Tibial artery (tissue), 4 donors: Measurements from ENCODE around the gene CALML3.

Source experiments
- DNase-seq, 2 donors: peaks; one replicate each; pipeline ENCODE4 v3.0.0-alpha.2; 2019
- H3K27ac ChIP-seq, 2 donors: fragments of 200-600 bp; sonication (generic) in 1 of 2; 1 replicate in 1 of 2; 2 replicates in 1 of 2; pipeline ENCODE4 v1.5.1; 2018 to 2019; ENCODE audit warnings: mild to moderate bottlenecking in 1 of 2
- H3K27me3 ChIP-seq, 2 donors: fragments of 200-600 bp; sonication (generic) in 1 of 2; one replicate each; pipeline versions ENCODE4 v1.5.1 to v1.6.0; 2016 to 2019
- H3K36me3 ChIP-seq, 3 donors: fragments of 200-600 bp; sonication (generic) in 2 of 3; one replicate each; pipeline ENCODE4 v1.5.1; 2016 to 2019; ENCODE audit warnings: mild to moderate bottlenecking in 2 of 3
- H3K4me1 ChIP-seq, 4 donors: fragments of 200-600 bp; sonication (generic) in 2 of 4; 1 replicate in 3 of 4; 2 replicates in 1 of 4; pipeline ENCODE4 v1.5.1; 2016 to 2019
- H3K4me3 ChIP-seq, 2 donors: fragments of 200-600 bp; sonication (generic) in 1 of 2; 1 replicate in 1 of 2; 2 replicates in 1 of 2; pipeline ENCODE4 v1.5.1; 2018 to 2019; ENCODE audit warnings: mild to moderate bottlenecking in 2 of 2
- H3K9me3 ChIP-seq, 3 donors: fragments of 200-600 bp; sonication (generic) in 1 of 3; one replicate each; pipeline ENCODE4 v1.5.1; 2016 to 2019
- intact Hi-C: fragments of 100-400 bp; cut with DNase I; formaldehyde crosslinking; loops from one replicate; pipeline ENCODE4 v1.15.0; 2023; ENCODE audit warnings: low total_unique reads
- TF ChIP-seq, protein P1 (sequence below), 2 experiments: fragments of 200-600 bp in 1 of 2; fragments of 450-650 bp in 1 of 2; IDR thresholded peaks; one replicate each; pipeline ENCODE4 v1.5.1; 2017 to 2019; ENCODE audit warnings: antibody characterized with exemption in 2 of 2, mild to moderate bottlenecking in 1 of 2, moderate library complexity in 1 of 2

The CALML3 gene

GRCh38 chr10:5540891-5541290 is 16.1 kb downstream of the CALML3 start:
- Histone ChIP-seq H3K9me3 (peaks cover 0 to 6% (median 0%) of the 10 kb centered on the region in 3 donors), H3K4me1 (peaks cover 4 to 51% (median 31%) of the 10 kb centered on the region in 4 donors), H3K36me3 (no peaks in the 10 kb centered on the region), H3K27me3 (no peaks in the 10 kb centered on the region), H3K27ac (no peak overlapping the region), H3K4me3 (no peak overlapping the region)
- intact Hi-C loops: no loop called here
- DNase-seq: peak in 1 of 2 donors; percentile 16
- TF ChIP-seq, protein P1, sequence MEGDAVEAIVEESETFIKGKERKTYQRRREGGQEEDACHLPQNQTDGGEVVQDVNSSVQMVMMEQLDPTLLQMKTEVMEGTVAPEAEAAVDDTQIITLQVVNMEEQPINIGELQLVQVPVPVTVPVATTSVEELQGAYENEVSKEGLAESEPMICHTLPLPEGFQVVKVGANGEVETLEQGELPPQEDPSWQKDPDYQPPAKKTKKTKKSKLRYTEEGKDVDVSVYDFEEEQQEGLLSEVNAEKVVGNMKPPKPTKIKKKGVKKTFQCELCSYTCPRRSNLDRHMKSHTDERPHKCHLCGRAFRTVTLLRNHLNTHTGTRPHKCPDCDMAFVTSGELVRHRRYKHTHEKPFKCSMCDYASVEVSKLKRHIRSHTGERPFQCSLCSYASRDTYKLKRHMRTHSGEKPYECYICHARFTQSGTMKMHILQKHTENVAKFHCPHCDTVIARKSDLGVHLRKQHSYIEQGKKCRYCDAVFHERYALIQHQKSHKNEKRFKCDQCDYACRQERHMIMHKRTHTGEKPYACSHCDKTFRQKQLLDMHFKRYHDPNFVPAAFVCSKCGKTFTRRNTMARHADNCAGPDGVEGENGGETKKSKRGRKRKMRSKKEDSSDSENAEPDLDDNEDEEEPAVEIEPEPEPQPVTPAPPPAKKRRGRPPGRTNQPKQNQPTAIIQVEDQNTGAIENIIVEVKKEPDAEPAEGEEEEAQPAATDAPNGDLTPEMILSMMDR (IDR thresholded peaks at IDR 0.05): no peak

GRCh38 chr10:5542100-5542499 is 17.3 kb downstream of the CALML3 start:
- Histone ChIP-seq H3K9me3 (peaks cover 0 to 6% (median 0%) of the 10 kb centered on the region in 3 donors), H3K27me3 (no peaks in the 10 kb centered on the region), H3K4me3 (no peak overlapping the region), H3K36me3 (no peaks in the 10 kb centered on the region), H3K4me1 (peaks cover 6 to 51% (median 38%) of the 10 kb centered on the region in 4 donors), H3K27ac (no peak overlapping the region)
- DNase-seq: no peak
- TF ChIP-seq, protein P1 (IDR thresholded peaks at IDR 0.05): no peak
- intact Hi-C loops: no loop called here

DNA sequence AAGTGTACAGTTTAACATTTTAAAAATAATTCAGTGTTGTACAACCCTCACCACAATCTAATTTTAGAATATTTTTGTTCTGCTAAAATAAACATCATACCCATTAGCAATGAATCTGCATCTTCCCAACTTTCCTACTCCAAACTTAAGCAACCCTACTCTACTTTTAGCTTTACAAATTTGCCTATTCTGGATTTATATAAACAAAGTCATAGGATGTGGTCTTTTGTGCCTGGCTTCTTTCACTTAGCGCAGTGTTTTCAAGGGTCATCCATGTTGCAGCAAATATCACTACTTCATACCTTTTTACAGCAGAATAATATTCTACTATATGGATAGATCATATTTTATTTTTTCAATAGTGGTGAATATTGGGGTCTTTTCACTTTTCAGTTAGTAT is 18.9 kb downstream of the CALML3 start:
- intact Hi-C loops: no loop called here
- TF ChIP-seq, protein P1 (IDR thresholded peaks at IDR 0.05): no peak
- peak; percentile 12 to 23 for DNase-seq
- Histone ChIP-seq H3K36me3 (no peaks in the 10 kb centered on the region), H3K27ac (peak overlapping the region; percentile 82 to 90), H3K27me3 (no peaks in the 10 kb centered on the region), H3K4me3 (no peak overlapping the region), H3K9me3 (peaks cover 0 to 6% (median 0%) of the 10 kb centered on the region in 3 donors), H3K4me1 (peaks cover 6 to 63% (median 47%) of the 10 kb centered on the region in 4 donors)

- Histone ChIP-seq H3K9me3 (peaks cover 0 to 6% (median 0%) of the 10 kb centered on the region in 3 donors), H3K27ac (peak overlapping the region; percentile 82 to 90), H3K4me1 (peaks cover 6 to 64% (median 51%) of the 10 kb centered on the region in 4 donors), H3K4me3 (no peak overlapping the region), H3K36me3 (no peaks in the 10 kb centered on the region), H3K27me3 (no peaks in the 10 kb centered on the region)
- peak in 1 of 2 donors; percentile 11 for DNase-seq
- intact Hi-C loops: no loop called here
- TF ChIP-seq, protein P1 (IDR thresholded peaks at IDR 0.05): no peak
These were observed 19.6 kb downstream of the CALML3 start for GRCh38 chr10:5544216-5544805.

DNA sequence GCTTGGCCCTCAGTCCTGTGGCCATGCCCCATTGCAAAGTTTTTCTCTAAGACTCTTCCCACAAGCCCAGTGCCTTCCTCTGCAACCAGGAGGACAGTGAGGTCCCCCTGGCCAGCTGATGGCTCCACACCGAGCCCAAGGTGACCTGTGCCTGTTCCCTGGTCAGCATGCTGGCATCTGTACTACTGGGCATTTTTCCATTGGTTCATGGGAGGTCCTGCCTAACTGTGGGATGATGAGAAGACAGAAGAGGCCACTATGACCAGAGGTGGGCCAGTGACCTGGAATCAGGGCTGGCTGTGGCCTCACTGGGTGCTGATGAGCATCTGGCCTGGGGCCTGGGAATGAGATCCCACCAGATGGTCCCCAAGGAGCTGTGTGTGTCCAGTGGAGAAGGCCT is 20.2 kb downstream of the CALML3 start:
- Histone ChIP-seq H3K27ac (peak overlapping the region; percentile 82 to 90), H3K27me3 (no peaks in the 10 kb centered on the region), H3K4me1 (peaks cover 6 to 68% (median 56%) of the 10 kb centered on the region in 4 donors), H3K36me3 (no peaks in the 10 kb centered on the region), H3K9me3 (peaks cover 0 to 6% (median 0%) of the 10 kb centered on the region in 3 donors), H3K4me3 (no peak overlapping the region)
- DNase-seq: peak; percentile 19 to 63
- intact Hi-C loops: no loop called here
- TF ChIP-seq, protein P1 (IDR thresholded peaks at IDR 0.05): no peak
